ENCODE measurements around the gene BID.

Gene BID

GRCh38 chr22:17774206-17774925, at the start of gene BID:
Gene BID, minus strand, starts transcription at chr22:17774469. Its CDS starts 24,353 bp downstream, at chr22:17750116.
- no peak for DNase-seq

GRCh38 chr22:17823964-17824363, 49.7 kb upstream of the BID start:
- DNase-seq: no peak

- DNase-seq: no peak
Measured at GRCh38 chr22:17823226-17823625, 49.0 kb upstream of the BID start.

- no peak for DNase-seq
Measured at GRCh38 chr22:17822087-17822486, 47.8 kb upstream of the BID start.

- DNase-seq: no peak
Measured at GRCh38 chr22:17820879-17821439, 46.7 kb upstream of the BID start.

- DNase-seq: no peak
Measured at GRCh38 chr22:17818649-17819048, 44.4 kb upstream of the BID start.

- DNase-seq: no peak
Measured at GRCh38 chr22:17818180-17818579, 43.9 kb upstream of the BID start.

- DNase-seq: no peak
Measured at GRCh38 chr22:17817511-17818065, 43.3 kb upstream of the BID start.

- no peak for DNase-seq
Measured at GRCh38 chr22:17817079-17817478, 42.8 kb upstream of the BID start.

GRCh38 chr22:17816649-17817048, 42.4 kb upstream of the BID start:
- no peak for DNase-seq

GRCh38 chr22:17815703-17816254, 41.5 kb upstream of the BID start:
- no peak for DNase-seq

GRCh38 chr22:17814830-17815229, 40.6 kb upstream of the BID start:
- DNase-seq: no peak

GRCh38 chr22:17814084-17814483, 39.8 kb upstream of the BID start:
- no peak for DNase-seq

GRCh38 chr22:17811119-17811518, 36.9 kb upstream of the BID start:
- DNase-seq: no peak

GRCh38 chr22:17810570-17811116, 36.4 kb upstream of the BID start:
- DNase-seq: no peak

GRCh38 chr22:17808693-17809403, 34.6 kb upstream of the BID start:
- peak; percentile 18 to 29 for DNase-seq

GRCh38 chr22:17807578-17808410, 33.5 kb upstream of the BID start:
- no peak for DNase-seq

GRCh38 chr22:17807086-17807485, 32.8 kb upstream of the BID start:
- no peak for DNase-seq

GRCh38 chr22:17806437-17806836, 32.2 kb upstream of the BID start:
- DNase-seq: no peak

- DNase-seq: no peak
Measured at GRCh38 chr22:17804331-17805080, 30.2 kb upstream of the BID start.

GRCh38 chr22:17803609-17804270, 29.5 kb upstream of the BID start:
- DNase-seq: no peak
